K562 (cell line): Measurements from ENCODE around the gene PRRT2. TPM values are rescaled to one million over a fixed set of nuclear protein-coding genes. Genes with fewer than 3 reads are reported as not detected.
A peak's percentile ranks its signal among the peaks of the same experiment; 100 is the strongest.

ENCODE experiments used
- LARP7 ChIP-seq: fragments of 450-650 bp; IDR thresholded peaks from 2 replicates; pipeline ENCODE4 v1.6.1; 2016
- MXI1 ChIP-seq: IDR thresholded peaks from 2 replicates; pipeline ENCODE4 v1.6.1; 2011; ENCODE audit warnings: low read depth, mild to moderate bottlenecking, improper control_type of control experiment, low read length
- NR1H2 ChIP-seq: sonication (generic); formaldehyde crosslinking; IDR thresholded peaks from 2 replicates; pipeline ENCODE4 v1.4.0; 2020; ENCODE audit warnings: mild to moderate bottlenecking, missing genetic modification reagents
- NR2C2 ChIP-seq, 2 experiments: fragments of 200-800 bp in 1 of 2; sonication (Bioruptor generic) in 1 of 2; sonication (generic) in 1 of 2; formaldehyde crosslinking in 1 of 2; IDR thresholded peaks; 2 replicates each; pipeline versions ENCODE4 v1.6.1 to v1.8.0; 2016 to 2022; ENCODE audit warnings: mild to moderate bottlenecking in 1 of 2, missing compliant biosample characterization in 1 of 2, missing genetic modification characterization in 1 of 2, missing genetic modification reagents in 1 of 2
- SRSF9 ChIP-seq: fragments of 200-400 bp; formaldehyde crosslinking; IDR thresholded peaks from 2 replicates; pipeline ENCODE4 v1.6.1; 2017; ENCODE audit warnings: low read depth, low read length, borderline replicate concordance
- TFAM ChIP-seq: fragments of 250-450 bp; sonication (Bioruptor Pico); conservative IDR thresholded peaks from 2 replicates; pipeline ENCODE4 v1.5.0; 2021; ENCODE audit warnings: mild to moderate bottlenecking, moderate library complexity
- TGIF2 ChIP-seq: sonication (generic); formaldehyde crosslinking; IDR thresholded peaks from 2 replicates; pipeline ENCODE4 v1.8.1; 2022; ENCODE audit warnings: mild to moderate bottlenecking, missing genetic modification reagents, moderate library complexity
- TRIM24 ChIP-seq, 2 experiments: fragments of 450-650 bp; IDR thresholded peaks; 2 replicates each; pipeline ENCODE4 v1.6.1; 2016
- polyA plus RNA-seq, 8 experiments: library from polyadenylated mRNA; depleted of rRNA in 4 of 8; stranded (reverse) in 5 of 8; unstranded in 3 of 8; fragments of >200 nt; fragmentation: Nextera tagmentation in 2 of 8; fragmentation: Illumina TruSeq in 1 of 8; extraction: Ambion mirVana in 2 of 8; extraction: Trizol in 1 of 8; gene quantifications; 2 replicates each; pipeline versions ENCODE4 v1.2.1 to v1.2.3, GENCODE V29; 2011 to 2014; ENCODE audit warnings: inconsistent platforms in 1 of 8, missing spikeins in 1 of 8
- total RNA-seq, 7 experiments: library from RNA; depleted of rRNA in 6 of 7; stranded (reverse); fragments of >200 nt in 6 of 7; fragmentation: Illumina TruSeq in 2 of 7; extraction: Trizol in 2 of 7; gene quantifications; 2 replicates each; pipeline versions ENCODE4 v1.2.1 to v1.2.3, GENCODE V29; 2011 to 2021; ENCODE audit warnings: low replicate concordance in 1 of 7
- TF ChIP-seq, protein P1 (sequence below): fragments of 200-800 bp; sonication (Bioruptor generic); IDR thresholded peaks from 2 replicates; pipeline ENCODE4 v1.6.1; 2016; ENCODE audit warnings: missing genetic modification characterization, missing compliant biosample characterization
- TF ChIP-seq, protein P2 (sequence below): fragments of 250-450 bp; sonication (Bioruptor Pico); IDR thresholded peaks from 2 replicates; pipeline ENCODE4 v1.8.0; 2022; ENCODE audit warnings: inconsistent platforms, mild to moderate bottlenecking, moderate library complexity, borderline replicate concordance
- TF ChIP-seq, protein P3 (sequence below): fragments of 450-650 bp; IDR thresholded peaks from 2 replicates; pipeline ENCODE4 v1.6.1; 2017; ENCODE audit warnings: antibody characterized with exemption, mild to moderate bottlenecking

The PRRT2 gene
- total and polyA plus RNA-seq, 9 of the 15 experiments (the other 6 are each of a cell fraction or from before 2014, with no cell fraction given): 0.11 to 1.0 (median 0.42) TPM; not detected in 2

DNA sequence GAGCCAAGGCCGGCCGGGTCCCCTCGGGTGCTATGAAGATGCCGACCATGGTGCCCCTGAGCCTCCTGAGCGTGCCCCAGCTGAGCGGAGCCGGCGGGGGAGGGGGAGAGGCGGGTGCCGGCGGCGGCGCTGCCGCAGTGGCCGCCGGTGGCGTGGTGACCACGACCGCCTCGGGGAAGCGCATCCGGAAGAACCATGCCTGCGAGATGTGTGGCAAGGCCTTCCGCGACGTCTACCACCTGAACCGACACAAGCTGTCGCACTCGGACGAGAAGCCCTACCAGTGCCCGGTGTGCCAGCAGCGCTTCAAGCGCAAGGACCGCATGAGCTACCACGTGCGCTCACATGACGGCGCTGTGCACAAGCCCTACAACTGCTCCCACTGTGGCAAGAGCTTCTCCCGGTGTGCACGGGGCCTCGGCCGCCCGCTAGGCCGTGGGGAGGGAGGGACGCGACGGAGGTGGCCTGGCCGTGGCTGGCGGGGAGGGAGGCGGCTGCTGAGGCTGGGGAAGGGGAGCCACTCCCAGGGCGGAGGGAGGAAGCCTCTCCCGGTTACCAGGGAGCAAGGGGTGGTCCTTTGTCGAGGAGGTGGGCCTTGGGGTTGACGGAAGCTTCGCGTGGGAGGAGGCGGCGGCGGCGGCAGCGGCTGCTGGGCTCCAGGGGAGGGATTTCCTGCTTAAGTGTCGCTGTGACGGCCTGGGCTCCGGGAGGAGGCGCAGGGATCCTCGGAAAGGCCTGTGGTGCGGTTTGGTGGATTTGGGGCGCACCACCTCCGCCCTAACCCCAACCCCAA, 4.4 kb upstream of the PRRT2 start (continued):
- no peak for TF ChIP-seq SRSF9
- TF ChIP-seq NR2C2 (CRISPR knock-in tag; IDR thresholded peaks at IDR 0.05): peak; percentile 48; the same call in 1 of the 2 replicates
- peak; percentile 27; the same call in 1 of the 2 replicates for TF ChIP-seq NR2C2 (tag; IDR thresholded peaks at IDR 0.05)
- TF ChIP-seq, protein P1, sequence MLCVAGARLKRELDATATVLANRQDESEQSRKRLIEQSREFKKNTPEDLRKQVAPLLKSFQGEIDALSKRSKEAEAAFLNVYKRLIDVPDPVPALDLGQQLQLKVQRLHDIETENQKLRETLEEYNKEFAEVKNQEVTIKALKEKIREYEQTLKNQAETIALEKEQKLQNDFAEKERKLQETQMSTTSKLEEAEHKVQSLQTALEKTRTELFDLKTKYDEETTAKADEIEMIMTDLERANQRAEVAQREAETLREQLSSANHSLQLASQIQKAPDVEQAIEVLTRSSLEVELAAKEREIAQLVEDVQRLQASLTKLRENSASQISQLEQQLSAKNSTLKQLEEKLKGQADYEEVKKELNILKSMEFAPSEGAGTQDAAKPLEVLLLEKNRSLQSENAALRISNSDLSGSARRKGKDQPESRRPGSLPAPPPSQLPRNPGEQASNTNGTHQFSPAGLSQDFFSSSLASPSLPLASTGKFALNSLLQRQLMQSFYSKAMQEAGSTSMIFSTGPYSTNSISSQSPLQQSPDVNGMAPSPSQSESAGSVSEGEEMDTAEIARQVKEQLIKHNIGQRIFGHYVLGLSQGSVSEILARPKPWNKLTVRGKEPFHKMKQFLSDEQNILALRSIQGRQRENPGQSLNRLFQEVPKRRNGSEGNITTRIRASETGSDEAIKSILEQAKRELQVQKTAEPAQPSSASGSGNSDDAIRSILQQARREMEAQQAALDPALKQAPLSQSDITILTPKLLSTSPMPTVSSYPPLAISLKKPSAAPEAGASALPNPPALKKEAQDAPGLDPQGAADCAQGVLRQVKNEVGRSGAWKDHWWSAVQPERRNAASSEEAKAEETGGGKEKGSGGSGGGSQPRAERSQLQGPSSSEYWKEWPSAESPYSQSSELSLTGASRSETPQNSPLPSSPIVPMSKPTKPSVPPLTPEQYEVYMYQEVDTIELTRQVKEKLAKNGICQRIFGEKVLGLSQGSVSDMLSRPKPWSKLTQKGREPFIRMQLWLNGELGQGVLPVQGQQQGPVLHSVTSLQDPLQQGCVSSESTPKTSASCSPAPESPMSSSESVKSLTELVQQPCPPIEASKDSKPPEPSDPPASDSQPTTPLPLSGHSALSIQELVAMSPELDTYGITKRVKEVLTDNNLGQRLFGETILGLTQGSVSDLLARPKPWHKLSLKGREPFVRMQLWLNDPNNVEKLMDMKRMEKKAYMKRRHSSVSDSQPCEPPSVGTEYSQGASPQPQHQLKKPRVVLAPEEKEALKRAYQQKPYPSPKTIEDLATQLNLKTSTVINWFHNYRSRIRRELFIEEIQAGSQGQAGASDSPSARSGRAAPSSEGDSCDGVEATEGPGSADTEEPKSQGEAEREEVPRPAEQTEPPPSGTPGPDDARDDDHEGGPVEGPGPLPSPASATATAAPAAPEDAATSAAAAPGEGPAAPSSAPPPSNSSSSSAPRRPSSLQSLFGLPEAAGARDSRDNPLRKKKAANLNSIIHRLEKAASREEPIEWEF (CRISPR knock-in tag): no peak
- TF ChIP-seq NR1H2: no peak; the same call in none of the 2 replicates
- no peak for TF ChIP-seq TFAM (CRISPR knock-in tag)
- 0 out of 2 replicates have a peak, but pooled peaks have one; percentile 79 for TF ChIP-seq TGIF2 (CRISPR knock-in tag)
- no peak for TF ChIP-seq LARP7
- TF ChIP-seq, protein P2, sequence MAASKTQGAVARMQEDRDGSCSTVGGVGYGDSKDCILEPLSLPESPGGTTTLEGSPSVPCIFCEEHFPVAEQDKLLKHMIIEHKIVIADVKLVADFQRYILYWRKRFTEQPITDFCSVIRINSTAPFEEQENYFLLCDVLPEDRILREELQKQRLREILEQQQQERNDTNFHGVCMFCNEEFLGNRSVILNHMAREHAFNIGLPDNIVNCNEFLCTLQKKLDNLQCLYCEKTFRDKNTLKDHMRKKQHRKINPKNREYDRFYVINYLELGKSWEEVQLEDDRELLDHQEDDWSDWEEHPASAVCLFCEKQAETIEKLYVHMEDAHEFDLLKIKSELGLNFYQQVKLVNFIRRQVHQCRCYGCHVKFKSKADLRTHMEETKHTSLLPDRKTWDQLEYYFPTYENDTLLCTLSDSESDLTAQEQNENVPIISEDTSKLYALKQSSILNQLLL (CRISPR knock-in tag): no peak
- peak in 1 of 2 experiments; percentile 28; a peak in 1 of 4 replicates for TF ChIP-seq TRIM24 (IDR thresholded peaks at IDR 0.05)
- TF ChIP-seq, protein P3, sequence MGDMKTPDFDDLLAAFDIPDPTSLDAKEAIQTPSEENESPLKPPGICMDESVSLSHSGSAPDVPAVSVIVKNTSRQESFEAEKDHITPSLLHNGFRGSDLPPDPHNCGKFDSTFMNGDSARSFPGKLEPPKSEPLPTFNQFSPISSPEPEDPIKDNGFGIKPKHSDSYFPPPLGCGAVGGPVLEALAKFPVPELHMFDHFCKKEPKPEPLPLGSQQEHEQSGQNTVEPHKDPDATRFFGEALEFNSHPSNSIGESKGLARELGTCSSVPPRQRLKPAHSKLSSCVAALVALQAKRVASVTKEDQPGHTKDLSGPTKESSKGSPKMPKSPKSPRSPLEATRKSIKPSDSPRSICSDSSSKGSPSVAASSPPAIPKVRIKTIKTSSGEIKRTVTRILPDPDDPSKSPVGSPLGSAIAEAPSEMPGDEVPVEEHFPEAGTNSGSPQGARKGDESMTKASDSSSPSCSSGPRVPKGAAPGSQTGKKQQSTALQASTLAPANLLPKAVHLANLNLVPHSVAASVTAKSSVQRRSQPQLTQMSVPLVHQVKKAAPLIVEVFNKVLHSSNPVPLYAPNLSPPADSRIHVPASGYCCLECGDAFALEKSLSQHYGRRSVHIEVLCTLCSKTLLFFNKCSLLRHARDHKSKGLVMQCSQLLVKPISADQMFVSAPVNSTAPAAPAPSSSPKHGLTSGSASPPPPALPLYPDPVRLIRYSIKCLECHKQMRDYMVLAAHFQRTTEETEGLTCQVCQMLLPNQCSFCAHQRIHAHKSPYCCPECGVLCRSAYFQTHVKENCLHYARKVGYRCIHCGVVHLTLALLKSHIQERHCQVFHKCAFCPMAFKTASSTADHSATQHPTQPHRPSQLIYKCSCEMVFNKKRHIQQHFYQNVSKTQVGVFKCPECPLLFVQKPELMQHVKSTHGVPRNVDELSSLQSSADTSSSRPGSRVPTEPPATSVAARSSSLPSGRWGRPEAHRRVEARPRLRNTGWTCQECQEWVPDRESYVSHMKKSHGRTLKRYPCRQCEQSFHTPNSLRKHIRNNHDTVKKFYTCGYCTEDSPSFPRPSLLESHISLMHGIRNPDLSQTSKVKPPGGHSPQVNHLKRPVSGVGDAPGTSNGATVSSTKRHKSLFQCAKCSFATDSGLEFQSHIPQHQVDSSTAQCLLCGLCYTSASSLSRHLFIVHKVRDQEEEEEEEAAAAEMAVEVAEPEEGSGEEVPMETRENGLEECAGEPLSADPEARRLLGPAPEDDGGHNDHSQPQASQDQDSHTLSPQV: peak; percentile 97
- peak; percentile 19; the same call in 1 of the 2 replicates for TF ChIP-seq MXI1
